Esophagus squamous epithelium (tissue), 4 donors: ENCODE results near the gene TBC1D5.

Experiments used
- CTCF ChIP-seq, 6 experiments: fragments of 450-650 bp in 4 of 6; fragments of 200-600 bp in 2 of 6; sonication (generic) in 2 of 6; IDR thresholded peaks; one replicate each; pipeline ENCODE4 v1.5.1; 2016 to 2019; ENCODE audit warnings: antibody characterized with exemption in 6 of 6, mild to moderate bottlenecking in 4 of 6, moderate library complexity in 4 of 6
- POLR2A ChIP-seq, 4 donors: fragments of 450-650 bp; IDR thresholded peaks; one replicate each; pipeline ENCODE4 v1.6.1; 2017; ENCODE audit warnings: antibody characterized with exemption in 4 of 4, mild to moderate bottlenecking in 4 of 4, moderate library complexity in 3 of 4

- TF ChIP-seq CTCF (IDR thresholded peaks at IDR 0.05) (no peak), POLR2A (IDR thresholded peaks at IDR 0.05) (no peak)
Measured at GRCh38 chr3:17638356-17638755, 104.1 kb downstream of the TBC1D5 start.
